BE2C (cell line): Measurements from ENCODE around the gene B3GNT7.

Experiments
- DNase-seq: peaks from one replicate; pipeline ENCODE4 v3.0.0-alpha.2; 2020
- H3K27me3 ChIP-seq: fragments of 250-450 bp; sonication (Bioruptor Pico); 2 replicates; pipeline ENCODE4 v1.5.1; 2020; ENCODE audit warnings: mild to moderate bottlenecking
- H3K36me3 ChIP-seq: fragments of 250-450 bp; sonication (Bioruptor Pico); 2 replicates; pipeline ENCODE4 v1.5.1; 2020; ENCODE audit warnings: mild to moderate bottlenecking
- H3K4me1 ChIP-seq: fragments of 250-450 bp; sonication (Bioruptor Pico); 2 replicates; pipeline ENCODE4 v1.5.1; 2020
- H3K4me3 ChIP-seq: 2 replicates; pipeline ENCODE4 v1.5.1; 2011; ENCODE audit warnings: low read depth, low read length
- H3K9me3 ChIP-seq: fragments of 250-450 bp; sonication (Bioruptor Pico); 2 replicates; pipeline ENCODE4 v1.5.1; 2020
- CTCF ChIP-seq: IDR thresholded peaks from 2 replicates; pipeline ENCODE4 v1.5.1; 2012; ENCODE audit warnings: mild to moderate bottlenecking, low read depth, low read length

The B3GNT7 gene

GRCh38 chr2:231380991-231381847 lies 14.3 kb upstream of the B3GNT7 start:
- Histone ChIP-seq H3K27me3 (no peaks in the 10 kb centered on the region), H3K4me3 (no peak overlapping the region), H3K4me1 (peaks cover 11% of the 10 kb centered on the region), H3K36me3 (no peaks in the 10 kb centered on the region), H3K9me3 (no peaks in the 10 kb centered on the region)
- TF ChIP-seq CTCF, result no peak
- DNase-seq, result no peak

GRCh38 chr2:231382116-231382515 lies 13.4 kb upstream of the B3GNT7 start:
- TF ChIP-seq CTCF, result no peak
- Histone ChIP-seq H3K4me1 (peaks cover 9% of the 10 kb centered on the region), H3K36me3 (no peaks in the 10 kb centered on the region), H3K27me3 (no peaks in the 10 kb centered on the region), H3K9me3 (no peaks in the 10 kb centered on the region), H3K4me3 (no peak overlapping the region)
- no peak for DNase-seq

GRCh38 chr2:231383416-231384108 lies 11.9 kb upstream of the B3GNT7 start:
- no peaks in the 10 kb centered on the region for H3K27me3 ChIP-seq
- no peak for TF ChIP-seq CTCF
- H3K9me3 ChIP-seq, result no peaks in the 10 kb centered on the region
- peaks cover under 1% of the 10 kb centered on the region; the same call in 1 of the 2 replicates for H3K4me1 ChIP-seq
- DNase-seq, result no peak
- no peak overlapping the region for H3K4me3 ChIP-seq
- H3K36me3 ChIP-seq, result no peaks in the 10 kb centered on the region

- Histone ChIP-seq H3K4me3 (no peak overlapping the region), H3K4me1 (peaks cover under 1% of the 10 kb centered on the region), H3K36me3 (no peaks in the 10 kb centered on the region), H3K27me3 (no peaks in the 10 kb centered on the region), H3K9me3 (no peaks in the 10 kb centered on the region)
- no peak for TF ChIP-seq CTCF
- DNase-seq, result no peak
Observed at GRCh38 chr2:231384109-231384435, 11.4 kb upstream of the B3GNT7 start.

GRCh38 chr2:231384970-231385369 lies 10.5 kb upstream of the B3GNT7 start:
- H3K4me3 ChIP-seq, result no peak overlapping the region
- H3K36me3 ChIP-seq, result no peaks in the 10 kb centered on the region
- H3K4me1 ChIP-seq, result peaks cover 7% of the 10 kb centered on the region
- no peak for DNase-seq
- H3K9me3 ChIP-seq, result no peaks in the 10 kb centered on the region
- no peak for TF ChIP-seq CTCF
- no peaks in the 10 kb centered on the region for H3K27me3 ChIP-seq

GRCh38 chr2:231385429-231385828 lies 10.1 kb upstream of the B3GNT7 start:
- no peak for TF ChIP-seq CTCF

More at GRCh38 chr2:231385429-231385828, 10.1 kb upstream of the B3GNT7 start:
- DNase-seq, result no peak
- Histone ChIP-seq H3K4me1 (peaks cover 12% of the 10 kb centered on the region), H3K36me3 (no peaks in the 10 kb centered on the region), H3K27me3 (no peaks in the 10 kb centered on the region), H3K9me3 (no peaks in the 10 kb centered on the region), H3K4me3 (no peak overlapping the region)
